DOHH2 (cell line): ENCODE measurements around the gene HNRNPCL1.
"Not testable (repeated sequence)": the region's sequence is repeated elsewhere in the genome, so short reads cannot be mapped to it uniquely, and the experiment has no call there.

Source experiments
- H3F3A ChIP-seq: fragments of 200-600 bp; sonication (generic), shearing (Covaris generic); 2 replicates; pipeline ENCODE4 v1.6.0; 2016; ENCODE audit warnings: antibody characterized with exemption, mild to moderate bottlenecking; ENCODE audit not compliant: control insufficient read depth, insufficient read depth
- H3K27ac ChIP-seq: fragments of 200-600 bp; sonication (generic); 2 replicates; pipeline ENCODE4 v1.5.1; 2014; ENCODE audit warnings: low read depth, mild to moderate bottlenecking, low read length, moderate library complexity
- H3K27me3 ChIP-seq: fragments of 200-600 bp; sonication (generic); 2 replicates; pipeline ENCODE4 v1.6.1; 2014; ENCODE audit warnings: mild to moderate bottlenecking, low read length, mixed read lengths; ENCODE audit not compliant: control insufficient read depth
- H3K36me3 ChIP-seq: fragments of 200-600 bp; sonication (generic); 2 replicates; pipeline ENCODE4 v1.6.1; 2014; ENCODE audit warnings: mild to moderate bottlenecking, low read length, moderate library complexity, mixed read lengths; ENCODE audit not compliant: control insufficient read depth
- H3K4me1 ChIP-seq: fragments of 200-600 bp; sonication (generic); 2 replicates; pipeline ENCODE4 v1.6.1; 2014; ENCODE audit warnings: mild to moderate bottlenecking, low read length, mixed read lengths; ENCODE audit not compliant: control insufficient read depth
- H3K4me2 ChIP-seq: fragments of 200-600 bp; sonication (generic); 2 replicates; pipeline ENCODE4 v1.6.0; 2014; ENCODE audit warnings: mild to moderate bottlenecking, low read length, moderate library complexity
- H3K4me3 ChIP-seq: fragments of 200-600 bp; sonication (generic); 2 replicates; pipeline ENCODE4 v1.5.1; 2014; ENCODE audit warnings: mild to moderate bottlenecking, low read length, mixed read lengths
- H3K79me2 ChIP-seq: fragments of 200-600 bp; sonication (generic); 2 replicates; pipeline ENCODE4 v1.6.1; 2014; ENCODE audit warnings: mild to moderate bottlenecking, low read length, mixed read lengths; ENCODE audit not compliant: control insufficient read depth
- H3K9me2 ChIP-seq: fragments of 200-600 bp; sonication (generic); replicated peaks from 2 replicates; pipeline ENCODE4 v1.6.1; 2014; ENCODE audit warnings: mild to moderate bottlenecking, low read length, mixed read lengths; ENCODE audit not compliant: control insufficient read depth
- H3K9me3 ChIP-seq: fragments of 200-600 bp; sonication (generic); 2 replicates; pipeline ENCODE4 v1.6.1; 2014; ENCODE audit warnings: antibody characterized with exemption, low read length, mixed read lengths; ENCODE audit not compliant: control insufficient read depth, insufficient read depth
- H4K20me1 ChIP-seq: fragments of 200-600 bp; sonication (generic); 2 replicates; pipeline ENCODE4 v1.6.0; 2014; ENCODE audit warnings: low read depth, mild to moderate bottlenecking, antibody characterized with exemption, low read length, moderate library complexity; ENCODE audit not compliant: control insufficient read depth, insufficient read depth

HNRNPCL1 gene

GRCh38 chr1:12848620-12849019, at the start of gene HNRNPCL1:
Gene HNRNPCL1, minus strand, starts transcription at chr1:12848720. Its CDS starts 431 bp downstream, at chr1:12848289.
- H3K79me2 ChIP-seq = not testable (repeated sequence)

DNA sequence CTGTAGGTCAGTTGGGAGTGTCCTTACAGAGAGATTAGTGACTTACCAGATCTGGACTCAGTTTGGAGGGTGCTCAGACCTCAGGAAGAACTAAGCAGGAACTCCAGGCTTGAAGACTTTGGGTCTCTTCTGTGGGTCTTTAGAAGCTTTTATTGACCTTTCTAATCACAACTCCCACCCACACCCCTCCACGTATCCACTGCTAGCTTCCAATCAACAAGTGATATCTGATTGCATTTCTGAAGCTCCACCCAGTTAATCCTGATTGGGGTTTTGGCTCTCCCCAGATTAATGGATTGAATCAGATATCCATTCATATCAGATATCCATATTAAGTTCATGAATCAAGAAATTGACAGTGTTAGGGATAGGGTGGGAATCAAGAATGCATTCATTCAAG, 49.6 kb upstream of the HNRNPCL1 start, which contains the start of gene PRAMEF10:
PRAMEF10 (minus strand) TSS at position 101 of the 400 bp plus-strand sequence. CDS start 2,423 bp downstream, outside the sequence.
- H3K27ac ChIP-seq, H4K20me1 ChIP-seq, H3F3A ChIP-seq, H3K27me3 ChIP-seq, H3K9me3 ChIP-seq, H3K4me3 ChIP-seq, H3K79me2 ChIP-seq, H3K4me1 ChIP-seq, H3K4me2 ChIP-seq, H3K36me3 ChIP-seq, H3K9me2 ChIP-seq: not testable (repeated sequence)

More at GRCh38 chr1:12848620-12849019, at the start of gene HNRNPCL1:
- not testable (repeated sequence) for H3F3A ChIP-seq, H3K9me3 ChIP-seq, H3K4me3 ChIP-seq, H3K27ac ChIP-seq, H3K36me3 ChIP-seq, H3K27me3 ChIP-seq, H3K4me1 ChIP-seq, H4K20me1 ChIP-seq, H3K9me2 ChIP-seq, H3K4me2 ChIP-seq

DNA sequence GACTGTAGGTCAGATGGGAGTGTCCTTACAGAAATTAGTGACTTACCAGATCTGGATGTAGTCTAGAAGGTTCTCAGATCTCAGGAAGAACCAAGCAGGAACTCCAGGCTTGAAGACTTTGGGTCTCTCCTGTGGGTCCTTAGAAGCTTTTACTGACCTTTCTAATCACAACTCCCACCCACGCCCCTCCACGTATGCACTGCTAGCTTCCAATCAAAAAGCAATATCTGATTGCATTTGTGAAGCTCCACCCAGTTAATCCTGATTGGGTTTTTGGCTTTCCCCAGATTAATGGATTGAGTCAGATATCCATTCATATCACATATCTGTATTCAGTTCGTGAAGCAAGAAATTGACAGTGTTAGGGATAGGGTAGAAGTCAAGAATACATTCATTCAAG, 37.6 kb upstream of the HNRNPCL1 start, which contains the start of gene PRAMEF4:
PRAMEF4 (minus strand) TSS at position 101 of the 400 bp plus-strand sequence. CDS start 2,807 bp downstream, outside the sequence.
- not testable (repeated sequence) for H4K20me1 ChIP-seq, H3K4me1 ChIP-seq, H3F3A ChIP-seq, H3K79me2 ChIP-seq, H3K27ac ChIP-seq, H3K4me2 ChIP-seq, H3K9me2 ChIP-seq, H3K4me3 ChIP-seq, H3K9me3 ChIP-seq, H3K27me3 ChIP-seq, H3K36me3 ChIP-seq

GRCh38 chr1:12878453-12878852, 29.9 kb upstream of the HNRNPCL1 start:
- H3K9me3 ChIP-seq, H3K4me2 ChIP-seq, H4K20me1 ChIP-seq, H3K79me2 ChIP-seq, H3K27me3 ChIP-seq, H3K27ac ChIP-seq, H3K9me2 ChIP-seq, H3K4me1 ChIP-seq, H3K36me3 ChIP-seq, H3K4me3 ChIP-seq, H3F3A ChIP-seq: not testable (repeated sequence)

DNA sequence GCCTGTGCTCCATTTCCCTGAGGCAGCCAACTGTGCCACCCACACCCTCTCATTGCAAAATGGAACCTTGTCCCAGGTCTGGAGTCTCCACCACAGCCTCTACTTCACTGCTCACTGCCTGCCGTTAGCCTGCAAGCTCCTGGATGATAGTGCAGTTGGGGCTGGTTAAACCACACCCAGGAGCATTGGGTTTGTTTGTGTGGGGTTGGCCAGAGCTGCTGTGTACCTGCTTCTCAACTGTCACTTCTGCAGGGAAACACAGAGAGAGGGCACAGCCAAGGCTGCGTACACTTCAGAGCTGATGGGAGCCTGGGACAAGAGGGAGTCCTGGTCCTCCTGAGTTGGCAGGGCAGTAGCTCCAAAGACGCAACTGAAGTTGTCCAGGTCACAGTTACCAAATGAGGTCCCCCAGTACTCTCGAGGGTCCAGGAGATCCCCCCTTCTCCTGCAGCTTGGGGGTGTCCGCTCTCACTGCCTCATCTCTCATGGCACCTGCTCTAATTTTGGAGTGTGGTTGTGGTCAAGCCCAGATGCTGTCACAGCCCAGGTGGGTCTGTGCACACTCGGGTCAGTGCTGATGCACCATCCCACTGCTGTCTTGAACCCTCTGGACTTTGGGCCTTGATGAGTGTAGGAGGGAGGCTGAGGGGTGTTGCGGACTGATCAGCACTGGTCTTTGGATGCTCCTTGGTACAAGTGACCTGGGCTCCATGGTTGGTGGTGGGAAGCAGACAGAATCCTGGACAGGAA, 14.8 kb upstream of the HNRNPCL1 start:
- H3K4me1 ChIP-seq, H3K79me2 ChIP-seq: not testable (repeated sequence)

DNA sequence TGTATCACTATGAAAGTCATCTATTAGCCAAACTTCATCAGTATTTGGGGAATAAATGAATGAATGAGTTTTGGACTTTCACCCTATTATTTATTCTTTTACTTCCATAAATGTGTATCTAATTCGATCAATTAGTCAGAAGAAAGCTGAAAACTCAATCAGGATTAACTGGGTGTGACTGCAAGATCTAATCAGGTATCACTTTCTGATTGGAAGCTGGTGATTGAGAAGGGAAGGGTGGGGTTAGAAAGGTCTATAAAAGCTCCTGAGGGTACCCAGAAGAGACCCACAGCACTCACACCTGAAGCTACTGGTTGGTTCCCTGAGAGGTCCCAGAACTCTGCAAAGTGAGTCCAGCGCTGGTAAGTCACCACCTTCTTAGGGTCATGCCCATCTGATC, 8.3 kb upstream of the HNRNPCL1 start, which contains the start of gene PRAMEF2:
PRAMEF2 (plus strand) TSS at position 301 of the 400 bp plus-strand sequence. CDS start 1,924 bp downstream, outside the sequence.
- H3F3A ChIP-seq, H3K4me3 ChIP-seq, H3K4me2 ChIP-seq, H3K4me1 ChIP-seq, H3K27me3 ChIP-seq, H3K27ac ChIP-seq, H3K9me3 ChIP-seq, H3K79me2 ChIP-seq, H3K36me3 ChIP-seq, H3K9me2 ChIP-seq, H4K20me1 ChIP-seq: not testable (repeated sequence)

More for the DNA sequence above, 14.8 kb upstream of the HNRNPCL1 start:
- H3K27me3 ChIP-seq, H3F3A ChIP-seq, H3K36me3 ChIP-seq, H3K9me2 ChIP-seq, H3K9me3 ChIP-seq, H3K27ac ChIP-seq, H3K4me3 ChIP-seq, H4K20me1 ChIP-seq, H3K4me2 ChIP-seq: not testable (repeated sequence)
